HCT116 (cell line): ENCODE results near the gene PPP2R5C. TPM values are rescaled to one million over a fixed set of nuclear protein-coding genes. Genes with fewer than 3 reads are reported as not detected.

Experiments
- ATAC-seq: fragments of 200-7000 bp; cut with Tn5 transposase; 2 replicates; pipeline ENCODE4 v1.9.1; 2020; ENCODE audit warnings: mild to moderate bottlenecking, moderate library complexity
- BruUV-seq: library from RNA; stranded (reverse); fragments of 400-500 nt; replicated peaks from 2 replicates; lab custom pipeline; 2021; lab: Mats Ljungman, UMichigan
- CTCF ChIA-PET: fragments of 300-600 bp; sonication (Branson Sonifier 250); formaldehyde crosslinking; loops from one replicate; lab custom pipeline; 2021; ENCODE audit warnings: antibody characterized with exemption; lab: Charles Lee
- POLR2A ChIA-PET: fragments of 300-600, 350-600 bp; sonication (Branson Sonifier 250); formaldehyde crosslinking; loops from one replicate; lab custom pipeline; 2021; ENCODE audit warnings: antibody characterized with exemption; lab: Charles Lee
- RAD21 ChIA-PET, 2 experiments: fragments of 300-600 bp; sonication (Branson Sonifier 250); formaldehyde crosslinking; loops; one replicate each; lab custom pipeline; 2023; ENCODE audit warnings: low total read pairs in 2 of 2; ENCODE audit not compliant: uncharacterized antibody in 2 of 2, unreplicated experiment in 2 of 2, low non-redundant PET in 1 of 2; lab: Charles Lee
- DNase-seq: peaks from one replicate; pipeline ENCODE4 v3.0.0-alpha.2; 2010; ENCODE audit warnings: low read depth, low spot score
- H2AFZ ChIP-seq: fragments of 200-600 bp; shearing (Covaris generic), sonication (generic); 2 replicates; pipeline ENCODE4 v1.6.1; 2017; ENCODE audit warnings: low read depth, mixed run types, mixed read lengths, antibody characterized with exemption, low read length; ENCODE audit not compliant: poor library complexity, severe bottlenecking
- H3K27ac ChIP-seq: 2 replicates; pipeline ENCODE4 v1.5.1; 2012; ENCODE audit warnings: low read depth, low read length
- H3K27me3 ChIP-seq: fragments of 200-600 bp; sonication (generic); 2 replicates; pipeline ENCODE4 v1.6.1; 2016; ENCODE audit warnings: mixed run types, low read length, mixed read lengths; ENCODE audit not compliant: insufficient read depth
- H3K36me3 ChIP-seq, 2 experiments: fragments of 200-500 bp in 1 of 2; fragments of 200-600 bp in 1 of 2; sonication (Bioruptor generic) in 1 of 2; sonication (generic) in 1 of 2; 2 replicates each; pipeline versions ENCODE4 v1.5.1 to v1.6.1; 2014 to 2016; ENCODE audit warnings: low read length in 2 of 2, inconsistent platforms in 1 of 2, mixed read lengths in 1 of 2, mixed run types in 1 of 2; ENCODE audit not compliant: insufficient read depth in 2 of 2, control insufficient read depth in 1 of 2
- H3K4me1 ChIP-seq, 2 experiments: fragments of 200-600 bp in 1 of 2; sonication (generic) in 1 of 2; 2 replicates each; pipeline versions ENCODE4 v1.5.1 to v1.6.1; 2012 to 2017; ENCODE audit warnings: low read length in 2 of 2, inconsistent platforms in 1 of 2, mild to moderate bottlenecking in 1 of 2, mixed read lengths in 1 of 2, mixed run types in 1 of 2, moderate library complexity in 1 of 2; ENCODE audit not compliant: insufficient read depth in 2 of 2, control insufficient read depth in 1 of 2
- H3K4me2 ChIP-seq: fragments of 200-600 bp; sonication (generic); 2 replicates; pipeline ENCODE4 v1.6.1; 2017; ENCODE audit warnings: mixed run types, low read length, mixed read lengths
- H3K4me3 ChIP-seq, 2 experiments: fragments of 200-600 bp in 1 of 2; sonication (generic) in 1 of 2; replicated peaks in 1 of 2; 2 replicates each; pipeline ENCODE4 v1.5.1; 2011 to 2016; ENCODE audit warnings: low read length in 2 of 2, control low read depth in 1 of 2, low read depth in 1 of 2, mild to moderate bottlenecking in 1 of 2, mixed read lengths in 1 of 2, mixed run types in 1 of 2
- H3K79me2 ChIP-seq: fragments of 200-600 bp; sonication (generic); 2 replicates; pipeline ENCODE4 v1.6.1; 2017; ENCODE audit warnings: mild to moderate bottlenecking, mixed run types, low read length, moderate library complexity, mixed read lengths; ENCODE audit not compliant: insufficient read depth
- H3K9ac ChIP-seq: fragments of 200-600 bp; sonication (generic); 2 replicates; pipeline ENCODE4 v1.6.1; 2016; ENCODE audit warnings: low read length, mixed read lengths
- H3K9me2 ChIP-seq: fragments of 200-600 bp; sonication (generic), shearing (Covaris generic); 2 replicates; pipeline ENCODE4 v1.6.1; 2017; ENCODE audit warnings: mixed run types, mild to moderate bottlenecking, moderate library complexity; ENCODE audit not compliant: insufficient read depth
- H3K9me3 ChIP-seq, 2 experiments: fragments of 200-500 bp in 1 of 2; fragments of 200-600 bp in 1 of 2; sonication (Bioruptor generic) in 1 of 2; sonication (generic) in 1 of 2; 2 replicates each; pipeline ENCODE4 v1.6.1; 2014 to 2017; ENCODE audit warnings: low read length in 2 of 2, mixed read lengths in 2 of 2, inconsistent platforms in 1 of 2, low read depth in 1 of 2, mild to moderate bottlenecking in 1 of 2, mixed run types in 1 of 2, moderate library complexity in 1 of 2; ENCODE audit not compliant: control insufficient read depth in 1 of 2, insufficient read depth in 1 of 2
- H4K20me1 ChIP-seq: fragments of 200-600 bp; sonication (generic), shearing (Covaris generic); 2 replicates; pipeline ENCODE4 v1.6.1; 2017; ENCODE audit warnings: mixed run types, mild to moderate bottlenecking, moderate library complexity; ENCODE audit not compliant: insufficient read depth
- EGR1 ChIP-seq: IDR thresholded peaks from 2 replicates; pipeline ENCODE4 v1.6.1; 2012; ENCODE audit warnings: low read depth
- EZH2 ChIP-seq: fragments of 200-600 bp; sonication (generic); IDR thresholded peaks from 2 replicates; pipeline ENCODE4 v1.6.1; 2017; ENCODE audit warnings: antibody characterized with exemption, mixed run types
- EZH2phosphoT487 ChIP-seq: fragments of 200-600 bp; IDR thresholded peaks from 2 replicates; pipeline ENCODE4 v1.6.1; 2018; ENCODE audit warnings: antibody characterized with exemption, borderline replicate concordance
- POLR2A ChIP-seq: IDR thresholded peaks from 2 replicates; pipeline ENCODE4 v1.7.0; 2011; ENCODE audit warnings: borderline replicate concordance; ENCODE audit not compliant: insufficient read depth, insufficient read length; ENCODE audit errors: extremely low read depth
- POLR2AphosphoS5 ChIP-seq: IDR thresholded peaks from 2 replicates; pipeline ENCODE4 v1.6.1; 2011; ENCODE audit warnings: mild to moderate bottlenecking, low read depth, low read length, moderate library complexity
- RAD21 ChIP-seq: IDR thresholded peaks from 2 replicates; pipeline ENCODE4 v1.6.1; 2012; ENCODE audit warnings: low read depth, mild to moderate bottlenecking
- YY1 ChIP-seq: IDR thresholded peaks from 2 replicates; pipeline ENCODE4 v1.6.1; 2011; ENCODE audit warnings: low read length, low read depth, moderate library complexity, mild to moderate bottlenecking; ENCODE audit not compliant: insufficient replicate concordance; ENCODE audit errors: extremely low read depth
- ZFX ChIP-seq: fragments of 450-650 bp; IDR thresholded peaks from 2 replicates; pipeline ENCODE4 v1.6.1; 2017
- ZNF274 ChIP-seq: fragments of 200-500 bp; sonication (Bioruptor generic); IDR thresholded peaks from 2 replicates; pipeline ENCODE4 v1.6.1; 2014; ENCODE audit warnings: mild to moderate bottlenecking, low read depth, low read length, inconsistent platforms
- intact Hi-C: fragments of 100-400 bp; cut with micrococcal nuclease; formaldehyde crosslinking; loops from 2 replicates; pipeline ENCODE4 v1.10.0; 2022
- total RNA-seq: library from RNA; stranded (reverse); gene quantifications from one replicate; pipeline ENCODE4 v1.2.1, GENCODE V29; 2021; ENCODE audit not compliant: unreplicated experiment
- TF ChIP-seq, protein P1 (sequence below): IDR thresholded peaks from 2 replicates; pipeline ENCODE4 v1.6.1; 2011; ENCODE audit warnings: mild to moderate bottlenecking, low read length, moderate library complexity; ENCODE audit not compliant: insufficient replicate concordance; ENCODE audit errors: extremely low read depth
- TF ChIP-seq, protein P2 (sequence below): IDR thresholded peaks from 2 replicates; pipeline ENCODE4 v1.6.1; 2012
- TF ChIP-seq, protein P3 (sequence below), 3 experiments: fragments of 200-600 bp in 1 of 3; sonication (generic) in 1 of 3; IDR thresholded peaks in 2 of 3; conservative IDR thresholded peaks in 1 of 3; 2 replicates each; pipeline ENCODE4 v1.5.1; 2012 to 2017; ENCODE audit warnings: low read depth in 2 of 3, low read length in 2 of 3, antibody characterized with exemption in 1 of 3, borderline replicate concordance in 1 of 3, control low read depth in 1 of 3, mild to moderate bottlenecking in 1 of 3, mixed read lengths in 1 of 3, mixed run types in 1 of 3, moderate library complexity in 1 of 3; ENCODE audit not compliant: insufficient read depth in 1 of 3

PPP2R5C gene
- total RNA-seq, 1 experiment from 2014 or later: 117 TPM

DNA sequence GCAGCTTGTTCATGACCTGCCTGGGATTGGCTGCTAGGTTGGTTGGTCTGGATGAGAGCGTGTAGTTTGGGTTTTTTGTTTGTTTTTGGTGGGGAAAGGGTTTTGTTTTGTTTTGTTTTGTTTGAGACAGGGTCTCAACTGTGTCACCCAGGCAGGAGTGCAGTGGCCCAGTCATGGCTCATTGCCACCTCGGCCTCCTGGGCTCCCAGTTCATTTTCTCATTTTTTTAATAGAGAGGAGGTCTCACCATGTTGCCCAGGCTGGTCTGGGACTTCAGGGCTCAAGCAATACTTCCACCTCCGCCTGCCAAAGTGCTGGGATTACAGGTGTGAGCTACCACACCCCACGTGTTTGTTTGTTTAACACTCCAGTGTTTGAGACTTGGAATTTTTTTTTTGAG, 206.7 kb downstream of the PPP2R5C start:
- H3K4me3 ChIP-seq: no peak overlapping the region
- RAD21 ChIA-PET: no interaction called here
- no peak overlapping the region for H3K9ac ChIP-seq
- DNase-seq (no peak), ATAC-seq (no peak)
- H3K79me2 ChIP-seq: peaks cover 84% of the 10 kb centered on the region
- peaks cover 33 to 46% of the 10 kb centered on the region in 2 experiments for H3K4me1 ChIP-seq
- no peak for TF ChIP-seq RAD21
- no peak for TF ChIP-seq POLR2A
- no peak for TF ChIP-seq EZH2
- TF ChIP-seq ZFX: no peak
- TF ChIP-seq EGR1: no peak
- no peak for TF ChIP-seq ZNF274
- TF ChIP-seq YY1: no peak
- TF ChIP-seq, protein P1, sequence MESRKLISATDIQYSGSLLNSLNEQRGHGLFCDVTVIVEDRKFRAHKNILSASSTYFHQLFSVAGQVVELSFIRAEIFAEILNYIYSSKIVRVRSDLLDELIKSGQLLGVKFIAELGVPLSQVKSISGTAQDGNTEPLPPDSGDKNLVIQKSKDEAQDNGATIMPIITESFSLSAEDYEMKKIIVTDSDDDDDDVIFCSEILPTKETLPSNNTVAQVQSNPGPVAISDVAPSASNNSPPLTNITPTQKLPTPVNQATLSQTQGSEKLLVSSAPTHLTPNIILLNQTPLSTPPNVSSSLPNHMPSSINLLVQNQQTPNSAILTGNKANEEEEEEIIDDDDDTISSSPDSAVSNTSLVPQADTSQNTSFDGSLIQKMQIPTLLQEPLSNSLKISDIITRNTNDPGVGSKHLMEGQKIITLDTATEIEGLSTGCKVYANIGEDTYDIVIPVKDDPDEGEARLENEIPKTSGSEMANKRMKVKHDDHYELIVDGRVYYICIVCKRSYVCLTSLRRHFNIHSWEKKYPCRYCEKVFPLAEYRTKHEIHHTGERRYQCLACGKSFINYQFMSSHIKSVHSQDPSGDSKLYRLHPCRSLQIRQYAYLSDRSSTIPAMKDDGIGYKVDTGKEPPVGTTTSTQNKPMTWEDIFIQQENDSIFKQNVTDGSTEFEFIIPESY: no peak
- no peak overlapping the region for H2AFZ ChIP-seq
- CTCF ChIA-PET: no interaction called here
- intact Hi-C loops: no loop called here
- peaks cover 0 to 4% of the 10 kb centered on the region in 2 experiments; a peak in 1 of 4 replicates for H3K36me3 ChIP-seq
- no peak overlapping the region for H3K4me2 ChIP-seq
- H3K27ac ChIP-seq: no peak overlapping the region
- no TSS peak for BruUV-seq
- no peaks in the 10 kb centered on the region for H3K9me2 ChIP-seq
- H3K9me3 ChIP-seq: no peaks in the 10 kb centered on the region
- POLR2A ChIA-PET: no interaction called here
- H3K27me3 ChIP-seq: no peaks in the 10 kb centered on the region
- H4K20me1 ChIP-seq: no peaks in the 10 kb centered on the region

- no TSS peak for BruUV-seq
- Histone ChIP-seq H3K9ac (no peak overlapping the region), H3K4me2 (no peak overlapping the region), H2AFZ (no peak overlapping the region), H3K9me3 (no peaks in the 10 kb centered on the region), H3K4me3 (no peak overlapping the region), H3K4me1 (peaks cover 32 to 43% of the 10 kb centered on the region in 2 experiments), H3K36me3 (peaks cover 0 to 4% of the 10 kb centered on the region in 2 experiments; a peak in 1 of 4 replicates), H3K27ac (no peak overlapping the region), H3K27me3 (no peaks in the 10 kb centered on the region), H4K20me1 (no peaks in the 10 kb centered on the region), H3K9me2 (no peaks in the 10 kb centered on the region), H3K79me2 (peaks cover 96% of the 10 kb centered on the region)
- TF ChIP-seq POLR2AphosphoS5: no peak
- TF ChIP-seq, protein P2, sequence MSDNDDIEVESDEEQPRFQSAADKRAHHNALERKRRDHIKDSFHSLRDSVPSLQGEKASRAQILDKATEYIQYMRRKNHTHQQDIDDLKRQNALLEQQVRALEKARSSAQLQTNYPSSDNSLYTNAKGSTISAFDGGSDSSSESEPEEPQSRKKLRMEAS: no peak
- TF ChIP-seq EZH2phosphoT487: no peak
- TF ChIP-seq EGR1: no peak
- TF ChIP-seq, protein P3, sequence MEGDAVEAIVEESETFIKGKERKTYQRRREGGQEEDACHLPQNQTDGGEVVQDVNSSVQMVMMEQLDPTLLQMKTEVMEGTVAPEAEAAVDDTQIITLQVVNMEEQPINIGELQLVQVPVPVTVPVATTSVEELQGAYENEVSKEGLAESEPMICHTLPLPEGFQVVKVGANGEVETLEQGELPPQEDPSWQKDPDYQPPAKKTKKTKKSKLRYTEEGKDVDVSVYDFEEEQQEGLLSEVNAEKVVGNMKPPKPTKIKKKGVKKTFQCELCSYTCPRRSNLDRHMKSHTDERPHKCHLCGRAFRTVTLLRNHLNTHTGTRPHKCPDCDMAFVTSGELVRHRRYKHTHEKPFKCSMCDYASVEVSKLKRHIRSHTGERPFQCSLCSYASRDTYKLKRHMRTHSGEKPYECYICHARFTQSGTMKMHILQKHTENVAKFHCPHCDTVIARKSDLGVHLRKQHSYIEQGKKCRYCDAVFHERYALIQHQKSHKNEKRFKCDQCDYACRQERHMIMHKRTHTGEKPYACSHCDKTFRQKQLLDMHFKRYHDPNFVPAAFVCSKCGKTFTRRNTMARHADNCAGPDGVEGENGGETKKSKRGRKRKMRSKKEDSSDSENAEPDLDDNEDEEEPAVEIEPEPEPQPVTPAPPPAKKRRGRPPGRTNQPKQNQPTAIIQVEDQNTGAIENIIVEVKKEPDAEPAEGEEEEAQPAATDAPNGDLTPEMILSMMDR (IDR thresholded peaks at IDR 0.05 in 2 of 3, conservative IDR thresholded peaks at IDR 0.05 in 1 of 3; ENCODE audit: borderline replicate concordance in 1 of 3, insufficient read depth in 1 of 3, low read depth in 2 of 3, low read length in 2 of 3): no peak
- TF ChIP-seq POLR2A: no peak
- ChIA-PET CTCF (interaction anchor here (0.7 kb wide), 1 partner anchor 1178 kb away, joined by 3 read pairs; no protein-coding TSS in a partner anchor), RAD21 (no interaction called here), POLR2A (no interaction called here)
- no peak for ATAC-seq
- intact Hi-C loops: no loop called here
- no peak for DNase-seq
These were observed 208.0 kb downstream of the PPP2R5C start for GRCh38 chr14:101969481-101969880.
